B cell (primary cell): ENCODE data around the gene MAPKAPK5.

Experiments
- CTCF ChIP-seq: fragments of 200-600 bp; IDR thresholded peaks from one replicate; pipeline ENCODE4 v1.8.0; 2022; ENCODE audit warnings: antibody characterized with exemption, mild to moderate bottlenecking
- EZH2 ChIP-seq: IDR thresholded peaks from 2 replicates; pipeline ENCODE4 v1.6.1; 2012; ENCODE audit warnings: borderline replicate concordance, low read depth, mild to moderate bottlenecking, moderate library complexity, low read length; ENCODE audit not compliant: insufficient read depth, poor library complexity, severe bottlenecking

GRCh38 chr12:111818340-111818739, 23.7 kb upstream of the MAPKAPK5 start:
- TF ChIP-seq CTCF (no peak), EZH2 (no peak)
